NCI-H1105 (cell line): ENCODE data around the gene PLIN5.
A peak's percentile ranks its signal among the peaks of the same experiment; 100 is the strongest.
"Not testable (repeated sequence)": the region's sequence is repeated elsewhere in the genome, so short reads cannot be mapped to it uniquely, and the experiment has no call there.

Experiments used
- DNase-seq: peaks from one replicate; lab custom pipeline; 2025; lab: John Stamatoyannopoulos, UW

The PLIN5 gene

GRCh38 chr19:4543842-4544647, 9.0 kb upstream of the PLIN5 start:
- DNase-seq = no peak

GRCh38 chr19:4542896-4543841, 8.1 kb upstream of the PLIN5 start:
- no peak for DNase-seq

- not testable (repeated sequence) for DNase-seq
Observed at GRCh38 chr19:4541806-4542145, 6.8 kb upstream of the PLIN5 start.

- DNase-seq = no peak
Observed at GRCh38 chr19:4541114-4541805, 6.2 kb upstream of the PLIN5 start.

- DNase-seq = no peak
Observed at GRCh38 chr19:4539693-4540581, 4.9 kb upstream of the PLIN5 start, which contains the start of gene LRG1. LRG1 (minus strand) TSS chr19:4540036; CDS start chr19:4540013, 23 bp downstream.

- DNase-seq = no peak
Observed at GRCh38 chr19:4539169-4539692, 4.2 kb upstream of the PLIN5 start.

GRCh38 chr19:4538601-4538954, 3.6 kb upstream of the PLIN5 start:
- peak; percentile 92 for DNase-seq

- peak; percentile 52 for DNase-seq
Observed at GRCh38 chr19:4537953-4538600, 3.1 kb upstream of the PLIN5 start.

GRCh38 chr19:4536798-4537197, 1.8 kb upstream of the PLIN5 start:
- peak; percentile 50 for DNase-seq

- DNase-seq = no peak
Observed at GRCh38 chr19:4533835-4534424, 1.1 kb downstream of the PLIN5 start.

GRCh38 chr19:4533334-4533733, 1.7 kb downstream of the PLIN5 start:
- no peak for DNase-seq

- no peak for DNase-seq
Observed at GRCh38 chr19:4531562-4532165, 3.4 kb downstream of the PLIN5 start.

GRCh38 chr19:4529924-4530522, 5.0 kb downstream of the PLIN5 start:
- DNase-seq = no peak

GRCh38 chr19:4528843-4529242, 6.2 kb downstream of the PLIN5 start:
- DNase-seq = no peak

GRCh38 chr19:4527377-4527776, 7.6 kb downstream of the PLIN5 start:
- not testable (repeated sequence) for DNase-seq

GRCh38 chr19:4525563-4526002, 9.4 kb downstream of the PLIN5 start:
- DNase-seq = no peak

- no peak for DNase-seq
Observed at GRCh38 chr19:4524808-4525562, 10.0 kb downstream of the PLIN5 start.

- peak; percentile 10 for DNase-seq
Observed at GRCh38 chr19:4523306-4524110, 11.5 kb downstream of the PLIN5 start.
